HS-5 (cell line): ENCODE data around the gene TMEM106C.

Experiments used
- DNase-seq: peaks from one replicate; pipeline ENCODE4 v3.0.0-alpha.2; 2012; ENCODE audit warnings: low read depth

The TMEM106C gene

GRCh38 chr12:47995981-47996401, 32.6 kb downstream of the TMEM106C start:
- no peak for DNase-seq

- DNase-seq = no peak
Observed at GRCh38 chr12:47997321-47997720, 33.9 kb downstream of the TMEM106C start.

GRCh38 chr12:47999816-48000215, 36.4 kb downstream of the TMEM106C start:
- no peak for DNase-seq

- DNase-seq = no peak
Observed at GRCh38 chr12:48000878-48001504, 37.6 kb downstream of the TMEM106C start.

GRCh38 chr12:48001505-48002413, 38.4 kb downstream of the TMEM106C start:
- no peak for DNase-seq

GRCh38 chr12:48002414-48002730, 39.0 kb downstream of the TMEM106C start:
- DNase-seq = no peak

GRCh38 chr12:48002773-48003218, 39.4 kb downstream of the TMEM106C start:
- no peak for DNase-seq

- DNase-seq = no peak
Observed at GRCh38 chr12:48003226-48004052, 40.0 kb downstream of the TMEM106C start.

GRCh38 chr12:48004053-48004941, 40.9 kb downstream of the TMEM106C start, which contains the start of gene COL2A1:
COL2A1 (minus strand) TSS chr12:48004476; CDS start chr12:48004321, 155 bp downstream.
- no peak for DNase-seq

- DNase-seq = no peak
Observed at GRCh38 chr12:48005001-48005749, 41.8 kb downstream of the TMEM106C start.

GRCh38 chr12:48005750-48006021, 42.3 kb downstream of the TMEM106C start:
- DNase-seq = no peak

- DNase-seq = no peak
Observed at GRCh38 chr12:48007206-48007605, 43.8 kb downstream of the TMEM106C start.

- DNase-seq = no peak
Observed at GRCh38 chr12:48008349-48008748, 45.0 kb downstream of the TMEM106C start.

- no peak for DNase-seq
Observed at GRCh38 chr12:48008950-48009349, 45.6 kb downstream of the TMEM106C start.

- no peak for DNase-seq
Observed at GRCh38 chr12:48009471-48009870, 46.1 kb downstream of the TMEM106C start.

GRCh38 chr12:48010366-48010970, 47.1 kb downstream of the TMEM106C start:
- no peak for DNase-seq

GRCh38 chr12:48012070-48012469, 48.7 kb downstream of the TMEM106C start:
- DNase-seq = no peak

GRCh38 chr12:48013287-48013686, 49.9 kb downstream of the TMEM106C start:
- DNase-seq = no peak

GRCh38 chr12:48015129-48015528, 51.7 kb downstream of the TMEM106C start:
- no peak for DNase-seq

- no peak for DNase-seq
Observed at GRCh38 chr12:48015954-48016353, 52.6 kb downstream of the TMEM106C start.
